Adrenal gland (tissue), 12 donors: Measurements from ENCODE around the gene ZDHHC14. TPM values are rescaled to one million over a fixed set of nuclear protein-coding genes. Genes with fewer than 3 reads are reported as not detected.

Experiments
- DNase-seq, 7 donors: peaks; one replicate each; pipeline ENCODE4 v3.0.0-alpha.2; 2019 to 2020
- H3K27ac ChIP-seq, 5 donors: fragments of 200-600 bp; sonication (generic) in 4 of 5; 1 replicate in 3 of 5; 2 replicates in 2 of 5; pipeline versions ENCODE4 v1.5.1 to v1.8.0; 2016 to 2020; ENCODE audit warnings: mild to moderate bottlenecking in 1 of 5
- H3K27me3 ChIP-seq: fragments of 200-600 bp; 2 replicates; pipeline ENCODE4 v1.8.0; 2021
- H3K36me3 ChIP-seq, 2 donors: fragments of 200-600 bp; replicated peaks in 1 of 2; 1 replicate in 1 of 2; 2 replicates in 1 of 2; pipeline versions ENCODE4 v1.5.1 to v1.8.0; 2018 to 2022
- H3K4me1 ChIP-seq, 2 donors: fragments of 200-600 bp; replicated peaks in 1 of 2; 1 replicate in 1 of 2; 2 replicates in 1 of 2; pipeline versions ENCODE4 v1.5.1 to v1.8.0; 2018 to 2021
- H3K4me3 ChIP-seq, 4 donors: fragments of 200-600 bp; sonication (generic) in 3 of 4; one replicate each; pipeline ENCODE4 v1.5.1; 2016 to 2018
- H3K9me3 ChIP-seq, 3 donors: fragments of 200-600 bp; sonication (generic) in 1 of 3; replicated peaks in 1 of 3; 1 replicate in 2 of 3; 2 replicates in 1 of 3; pipeline versions ENCODE4 v1.5.1 to v1.8.0; 2016 to 2021
- POLR2A ChIP-seq, 2 donors: fragments of 450-650 bp; IDR thresholded peaks; one replicate each; pipeline ENCODE4 v1.6.1; 2017; ENCODE audit warnings: antibody characterized with exemption in 2 of 2, mild to moderate bottlenecking in 2 of 2, moderate library complexity in 1 of 2
- WGBS, 4 donors: extraction: QIAGEN DNeasy Blood & Tissue Kit in 2 of 4; methylation state at CpG; one replicate each; pipeline versions ENCODE4 v1.1.5 to v1.1.7; 2013 to 2017; 5-methylcytosine and 5-hydroxymethylcytosine counted together
- intact Hi-C, 2 donors: fragments of 100-400 bp; cut with DNase I; formaldehyde crosslinking; loops; one replicate each; pipeline versions ENCODE4 v1.14.1 to v1.15.0; 2022 to 2023
- polyA plus RNA-seq, 3 donors: library from polyadenylated mRNA; stranded (reverse); fragments of 200-250 nt in 2 of 3; fragments of 350-450 nt in 1 of 3; fragmentation: Illumina TruSeq in 1 of 3; extraction: RNeasy Lipid Tissue Mini Kit (QIAGEN cat#74804) in 1 of 3; gene quantifications; one replicate each; pipeline ENCODE4 v1.2.3, GENCODE V29; 2013 to 2014
- total RNA-seq, 9 donors: library from RNA; depleted of rRNA in 4 of 9; stranded (reverse); fragments of >200 nt in 4 of 9; fragments of 120-200 nt in 1 of 9; fragmentation: NEBNext Ultra II Directional in 1 of 9; extraction: Animal tissue kit (Norgen Biotek cat#: 25700) in 1 of 9; gene quantifications; one replicate each; pipeline versions ENCODE4 v1.1.0 to v1.2.4, GENCODE V29; 2013 to 2023
- TF ChIP-seq, protein P1 (sequence below), 6 experiments: fragments of 450-650 bp in 4 of 6; fragments of 200-600 bp in 2 of 6; sonication (generic) in 1 of 6; IDR thresholded peaks; 1 replicate in 5 of 6; 2 replicates in 1 of 6; pipeline versions ENCODE4 v1.5.1 to v1.8.0; 2016 to 2021; ENCODE audit warnings: antibody characterized with exemption in 6 of 6, mild to moderate bottlenecking in 2 of 6, moderate library complexity in 1 of 6
- donor health status: healthy with polysubstance abuse.
- donor health status: Bipolar disorder and iron deficiency.
- donor health status: DM: yes; HTN: yes; CAD: no.
- donor health status: DM: no; HTN: no; CAD: no.
- donor health status: DM: no; HTN: no; CAD: no.
- donor health status: DM: yes; HTN: yes; CAD: no.

ZDHHC14 gene
- total and polyA plus RNA-seq, 12 donors: 3.8 to 14.3 (median 8.8) TPM

DNA sequence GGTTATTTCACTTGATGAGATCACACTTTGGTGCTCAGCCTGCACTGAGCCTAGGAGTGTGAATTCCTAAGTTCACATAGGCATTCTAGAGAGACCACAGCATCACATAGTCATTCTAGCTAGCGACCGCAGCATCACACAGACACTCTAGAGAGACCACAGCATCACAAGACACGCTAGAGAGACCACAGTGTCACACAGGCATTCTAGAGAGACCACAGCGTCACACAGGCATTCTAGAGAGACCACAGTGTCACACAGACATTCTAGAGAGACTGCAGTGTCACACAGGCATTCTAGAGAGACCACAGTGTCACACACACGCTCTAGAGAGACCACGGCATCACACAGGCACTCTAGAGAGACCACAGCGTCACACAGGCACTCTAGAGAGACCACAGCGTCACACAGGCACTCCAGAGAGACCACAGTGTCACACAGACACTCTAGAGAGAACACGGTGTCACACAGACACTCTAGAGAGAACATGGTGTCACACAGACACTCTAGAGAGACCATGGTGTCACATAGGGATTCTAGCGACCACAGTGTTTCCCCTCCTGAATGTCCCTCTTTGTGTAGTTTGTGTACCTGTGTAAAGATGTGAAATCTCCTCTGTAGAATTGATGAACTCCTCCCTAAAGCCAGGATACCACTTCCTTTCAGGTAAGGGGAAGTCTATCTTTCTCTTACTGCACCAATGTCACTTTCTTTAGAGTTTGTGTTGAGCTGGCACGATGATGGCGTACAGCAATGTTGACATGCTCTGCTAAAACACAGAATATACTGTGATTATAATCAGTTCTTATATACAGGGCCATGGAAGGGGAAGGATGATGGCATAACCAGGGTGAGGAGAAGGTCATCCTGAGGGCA is 169.4 kb downstream of the ZDHHC14 start:
- 87 to 92% (median 89%) methylated on average over 12 of the region's 12 CpGs for WGBS, 4 donors
- intact Hi-C loops: no loop called here

DNA sequence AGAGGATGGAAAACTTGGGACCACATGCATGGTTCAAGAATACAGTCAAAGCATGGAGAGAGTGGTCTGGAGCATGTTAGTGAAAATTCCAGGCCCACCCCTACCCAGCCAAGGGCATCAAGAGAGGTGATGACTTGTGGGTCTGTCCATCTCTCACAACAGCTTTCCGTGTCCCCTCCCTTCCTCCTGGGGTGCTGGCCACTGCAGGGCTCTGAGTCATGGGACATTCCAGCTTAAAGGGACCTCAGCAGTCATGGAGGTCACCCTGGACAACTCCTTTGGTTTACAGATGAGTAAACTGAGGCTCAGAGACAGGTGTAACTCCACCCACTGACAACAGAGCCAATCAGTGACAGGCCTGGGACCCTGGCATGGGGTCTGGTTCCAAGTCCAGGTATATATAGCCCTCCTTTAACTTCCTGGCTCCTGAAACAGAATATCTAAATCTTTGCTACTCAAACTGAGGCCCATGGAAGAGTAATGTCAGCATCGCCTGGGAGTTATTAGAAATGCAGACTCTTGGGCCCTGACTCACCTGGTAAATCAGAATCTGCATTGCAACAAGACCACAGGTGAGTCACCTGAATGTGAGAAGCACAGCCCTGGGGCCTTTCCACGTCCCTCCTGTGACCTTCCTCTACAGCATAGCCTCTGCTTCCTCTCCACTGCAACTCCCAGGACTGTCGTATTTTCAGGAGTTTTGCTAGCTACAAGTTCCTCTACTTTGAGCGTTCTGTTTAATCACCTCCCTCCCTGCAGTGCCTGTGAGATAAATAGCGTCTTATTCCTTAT is 170.2 kb downstream of the ZDHHC14 start:
- Histone ChIP-seq H3K9me3 (no peaks in the 10 kb centered on the region), H3K4me1 (no peaks in the 10 kb centered on the region), H3K36me3 (no peaks in the 10 kb centered on the region), H3K27me3 (no peaks in the 10 kb centered on the region), H3K4me3 (no peak overlapping the region), H3K27ac (no peak overlapping the region)
- no peak for DNase-seq
- intact Hi-C loops: no loop called here
- WGBS, 4 donors: 78 to 83% (median 82%) methylated on average over 6 of the region's 6 CpGs
- TF ChIP-seq, protein P1, sequence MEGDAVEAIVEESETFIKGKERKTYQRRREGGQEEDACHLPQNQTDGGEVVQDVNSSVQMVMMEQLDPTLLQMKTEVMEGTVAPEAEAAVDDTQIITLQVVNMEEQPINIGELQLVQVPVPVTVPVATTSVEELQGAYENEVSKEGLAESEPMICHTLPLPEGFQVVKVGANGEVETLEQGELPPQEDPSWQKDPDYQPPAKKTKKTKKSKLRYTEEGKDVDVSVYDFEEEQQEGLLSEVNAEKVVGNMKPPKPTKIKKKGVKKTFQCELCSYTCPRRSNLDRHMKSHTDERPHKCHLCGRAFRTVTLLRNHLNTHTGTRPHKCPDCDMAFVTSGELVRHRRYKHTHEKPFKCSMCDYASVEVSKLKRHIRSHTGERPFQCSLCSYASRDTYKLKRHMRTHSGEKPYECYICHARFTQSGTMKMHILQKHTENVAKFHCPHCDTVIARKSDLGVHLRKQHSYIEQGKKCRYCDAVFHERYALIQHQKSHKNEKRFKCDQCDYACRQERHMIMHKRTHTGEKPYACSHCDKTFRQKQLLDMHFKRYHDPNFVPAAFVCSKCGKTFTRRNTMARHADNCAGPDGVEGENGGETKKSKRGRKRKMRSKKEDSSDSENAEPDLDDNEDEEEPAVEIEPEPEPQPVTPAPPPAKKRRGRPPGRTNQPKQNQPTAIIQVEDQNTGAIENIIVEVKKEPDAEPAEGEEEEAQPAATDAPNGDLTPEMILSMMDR (IDR thresholded peaks at IDR 0.05): no peak
- TF ChIP-seq POLR2A (IDR thresholded peaks at IDR 0.05): no peak

More for the DNA sequence above, 169.4 kb downstream of the ZDHHC14 start:
- Histone ChIP-seq H3K4me1 (no peaks in the 10 kb centered on the region), H3K27ac (no peak overlapping the region), H3K4me3 (no peak overlapping the region), H3K36me3 (no peaks in the 10 kb centered on the region), H3K9me3 (no peaks in the 10 kb centered on the region), H3K27me3 (no peaks in the 10 kb centered on the region)
- no peak for TF ChIP-seq POLR2A (IDR thresholded peaks at IDR 0.05)
- TF ChIP-seq, protein P1 (IDR thresholded peaks at IDR 0.05): no peak
- DNase-seq: peak in 1 of 7 donors; percentile 36

DNA sequence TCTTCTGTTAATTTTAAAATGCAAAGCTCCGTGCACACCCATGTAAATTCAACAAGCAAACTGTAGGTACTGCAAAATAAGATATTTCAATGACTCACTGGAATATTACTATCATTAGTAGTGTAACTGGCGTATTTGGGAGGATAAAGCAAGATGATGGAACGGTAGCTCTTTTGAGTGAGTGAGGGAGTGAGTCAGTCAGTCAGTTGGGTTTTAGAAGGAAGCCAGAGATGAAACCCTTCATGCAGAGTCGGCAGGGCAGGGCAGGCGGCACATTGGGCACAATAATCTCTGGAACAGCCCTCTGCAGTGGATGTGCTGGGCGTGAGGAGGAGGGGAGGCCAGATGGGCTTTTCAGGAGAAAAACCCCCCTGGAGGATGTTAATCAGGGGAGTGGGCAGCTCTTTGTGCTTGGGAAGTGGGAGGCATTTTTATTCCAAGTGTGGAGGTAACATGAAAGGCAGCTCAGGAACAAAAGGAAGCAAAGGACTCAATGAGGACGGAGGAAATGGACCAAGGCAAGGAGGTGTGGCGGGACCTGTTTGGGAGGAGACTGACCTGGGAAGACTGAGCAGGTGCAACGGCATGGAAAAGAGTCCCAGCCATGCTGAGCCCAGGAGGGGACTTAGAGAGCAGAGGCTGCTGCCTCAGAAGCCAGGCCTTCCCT is 171.2 kb downstream of the ZDHHC14 start:
- Histone ChIP-seq H3K27me3 (no peaks in the 10 kb centered on the region), H3K27ac (no peak overlapping the region)
- WGBS, 4 donors: 87 to 91% (median 90%) methylated on average over 9 of the region's 9 CpGs

More for the DNA sequence above, 171.2 kb downstream of the ZDHHC14 start:
- intact Hi-C loops: no loop called here
- no peak for TF ChIP-seq POLR2A (IDR thresholded peaks at IDR 0.05)
- TF ChIP-seq, protein P1 (IDR thresholded peaks at IDR 0.05): no peak
- Histone ChIP-seq H3K9me3 (no peaks in the 10 kb centered on the region), H3K4me3 (no peak overlapping the region), H3K36me3 (no peaks in the 10 kb centered on the region), H3K4me1 (no peaks in the 10 kb centered on the region)
- DNase-seq: no peak
